Mesenchymal stem cell (in vitro differentiated cells and primary cell): ENCODE results near the gene TBL2.

Experiments
- DNase-seq: peaks from one replicate; pipeline ENCODE4 v3.0.0-alpha.2; 2013
- H2AFZ ChIP-seq: one replicate; pipeline ENCODE4 v1.6.1; 2013; ENCODE audit warnings: low read depth, mild to moderate bottlenecking, control low read depth, inconsistent platforms, low read length, moderate library complexity
- H2AK5ac ChIP-seq: 2 replicates; pipeline ENCODE4 v1.6.1; 2013; ENCODE audit warnings: low read length, moderate library complexity, mild to moderate bottlenecking, inconsistent platforms; ENCODE audit not compliant: severe bottlenecking
- H2BK120ac ChIP-seq: one replicate; pipeline ENCODE4 v1.6.1; 2013; ENCODE audit warnings: low read depth, mild to moderate bottlenecking, inconsistent platforms, low read length, moderate library complexity
- H2BK12ac ChIP-seq, 2 experiments: one replicate each; pipeline ENCODE4 v1.6.1; 2013; ENCODE audit warnings: inconsistent platforms in 2 of 2, low read length in 2 of 2, mild to moderate bottlenecking in 2 of 2, moderate library complexity in 2 of 2, control low read depth in 1 of 2
- H2BK15ac ChIP-seq: one replicate; pipeline ENCODE4 v1.6.1; 2013; ENCODE audit warnings: mild to moderate bottlenecking, low read depth, inconsistent platforms; ENCODE audit not compliant: poor library complexity, severe bottlenecking
- H2BK5ac ChIP-seq: 2 replicates; pipeline ENCODE4 v1.6.1; 2013; ENCODE audit warnings: low read depth, mild to moderate bottlenecking, low read length, control low read depth, inconsistent platforms; ENCODE audit not compliant: poor library complexity, severe bottlenecking
- H3K14ac ChIP-seq, 2 experiments: one replicate each; pipeline ENCODE4 v1.6.1; 2013; ENCODE audit warnings: inconsistent platforms in 2 of 2, low read length in 2 of 2, control low read depth in 1 of 2, mild to moderate bottlenecking in 1 of 2, moderate library complexity in 1 of 2
- H3K18ac ChIP-seq, 2 experiments: one replicate each; pipeline ENCODE4 v1.6.1; 2013; ENCODE audit warnings: inconsistent platforms in 2 of 2, low read length in 2 of 2, control low read depth in 1 of 2, low read depth in 1 of 2, mild to moderate bottlenecking in 1 of 2
- H3K23ac ChIP-seq, 2 experiments: one replicate each; pipeline ENCODE4 v1.6.1; 2013; ENCODE audit warnings: inconsistent platforms in 2 of 2, low read length in 2 of 2, mild to moderate bottlenecking in 2 of 2, moderate library complexity in 2 of 2, control low read depth in 1 of 2
- H3K27ac ChIP-seq: 2 replicates; pipeline ENCODE4 v1.5.1; 2013; ENCODE audit warnings: mild to moderate bottlenecking, moderate library complexity, low read length, control low read depth, inconsistent platforms; ENCODE audit not compliant: poor library complexity, severe bottlenecking
- H3K27me3 ChIP-seq, 2 experiments: 2 replicates each; pipeline versions ENCODE4 v1.6.1 to v1.7.0; 2013; ENCODE audit warnings: low read length in 2 of 2, mild to moderate bottlenecking in 2 of 2, moderate library complexity in 2 of 2, control low read depth in 1 of 2, inconsistent platforms in 1 of 2; ENCODE audit not compliant: control insufficient read depth in 1 of 2, insufficient read depth in 1 of 2
- H3K36me3 ChIP-seq, 2 experiments: 2 replicates each; pipeline versions ENCODE4 v1.6.1 to v1.7.0; 2013; ENCODE audit warnings: low read length in 2 of 2, control low read depth in 1 of 2, inconsistent platforms in 1 of 2, low read depth in 1 of 2, mild to moderate bottlenecking in 1 of 2; ENCODE audit not compliant: insufficient read depth in 2 of 2, control insufficient read depth in 1 of 2
- H3K4ac ChIP-seq, 2 experiments: one replicate each; pipeline ENCODE4 v1.6.1; 2013; ENCODE audit warnings: inconsistent platforms in 2 of 2, low read length in 2 of 2, mild to moderate bottlenecking in 2 of 2, moderate library complexity in 2 of 2, control low read depth in 1 of 2, low read depth in 1 of 2
- H3K4me1 ChIP-seq: 2 replicates; pipeline ENCODE4 v1.6.1; 2013; ENCODE audit warnings: low read depth, low read length, control low read depth; ENCODE audit not compliant: control insufficient read depth, insufficient read depth
- H3K4me2 ChIP-seq: 2 replicates; pipeline ENCODE4 v1.6.1; 2013; ENCODE audit warnings: low read length, mild to moderate bottlenecking, inconsistent platforms; ENCODE audit not compliant: poor library complexity, severe bottlenecking
- H3K4me3 ChIP-seq, 2 experiments: 2 replicates each; pipeline versions ENCODE4 v1.5.1 to v1.7.0; 2013; ENCODE audit warnings: low read length in 2 of 2, mild to moderate bottlenecking in 2 of 2, control low read depth in 1 of 2, low read depth in 1 of 2; ENCODE audit not compliant: insufficient read depth in 1 of 2
- H3K79me1 ChIP-seq: replicated peaks from 2 replicates; pipeline ENCODE4 v1.6.1; 2013; ENCODE audit warnings: mild to moderate bottlenecking, control low read depth, low read length, inconsistent platforms; ENCODE audit not compliant: poor library complexity, severe bottlenecking
- H3K9ac ChIP-seq: 2 replicates; pipeline ENCODE4 v1.7.0; 2013; ENCODE audit warnings: mild to moderate bottlenecking, low read length, moderate library complexity
- H3K9me3 ChIP-seq: 2 replicates; pipeline ENCODE4 v1.7.0; 2013; ENCODE audit warnings: mild to moderate bottlenecking, low read length; ENCODE audit not compliant: control insufficient read depth
- H4K8ac ChIP-seq: one replicate; pipeline ENCODE4 v1.6.1; 2013; ENCODE audit warnings: inconsistent platforms, mild to moderate bottlenecking, low read length, moderate library complexity
- H4K91ac ChIP-seq: one replicate; pipeline ENCODE4 v1.6.1; 2013; ENCODE audit warnings: mild to moderate bottlenecking, low read length, inconsistent platforms
- WGBS: methylation state at CpG from one replicate; pipeline ENCODE4 v1.1.7; 2013; ENCODE audit warnings: mixed read lengths; 5-methylcytosine and 5-hydroxymethylcytosine counted together

TBL2 gene

GRCh38 chr7:73605601-73606220 lies 27.3 kb upstream of the TBL2 start:
- WGBS = 76% methylated on average over 23 of the region's 23 CpGs

GRCh38 chr7:73602721-73603651 lies 24.6 kb upstream of the TBL2 start:
- Histone ChIP-seq H3K27me3 (peaks cover 11 to 28% of the 10 kb centered on the region in 2 experiments), H2BK5ac (no peak overlapping the region), H3K9ac (no peak overlapping the region), H3K79me1 (no peaks in the 10 kb centered on the region), H2BK120ac (no peak overlapping the region), H2AK5ac (no peak overlapping the region), H2AFZ (no peak overlapping the region), H3K4me3 (no peak overlapping the region), H3K23ac (no peak overlapping the region), H4K8ac (no peak overlapping the region), H3K4ac (no peak overlapping the region), H4K91ac (no peak overlapping the region), H3K18ac (no peak overlapping the region), H3K4me1 (peaks cover 17% of the 10 kb centered on the region), H2BK15ac (no peak overlapping the region), H3K27ac (no peak overlapping the region), H3K36me3 (no peaks in the 10 kb centered on the region), H2BK12ac (no peak overlapping the region), H3K4me2 (no peak overlapping the region), H3K9me3 (no peaks in the 10 kb centered on the region), H3K14ac (no peak overlapping the region)
- no peak for DNase-seq
- 76% methylated on average over 22 of the region's 22 CpGs for WGBS

More at GRCh38 chr7:73605601-73606220, 27.3 kb upstream of the TBL2 start:
- Histone ChIP-seq H3K18ac (no peak overlapping the region), H3K9me3 (no peaks in the 10 kb centered on the region), H2AK5ac (no peak overlapping the region), H3K36me3 (no peaks in the 10 kb centered on the region), H2BK12ac (no peak overlapping the region), H3K14ac (no peak overlapping the region), H2BK15ac (no peak overlapping the region), H3K79me1 (no peaks in the 10 kb centered on the region), H3K4me3 (no peak overlapping the region), H2AFZ (no peak overlapping the region), H3K4ac (no peak overlapping the region), H2BK5ac (no peak overlapping the region), H2BK120ac (no peak overlapping the region), H3K9ac (no peak overlapping the region), H3K4me1 (peaks cover 20% of the 10 kb centered on the region), H3K4me2 (no peak overlapping the region), H3K27ac (no peak overlapping the region), H3K23ac (no peak overlapping the region), H4K8ac (no peak overlapping the region), H4K91ac (no peak overlapping the region), H3K27me3 (peaks cover 0 to 19% of the 10 kb centered on the region in 2 experiments)
- no peak for DNase-seq

GRCh38 chr7:73599916-73600315 lies 21.5 kb upstream of the TBL2 start:
- WGBS = 80% methylated on average over 7 of the region's 7 CpGs
- Histone ChIP-seq H4K91ac (no peak overlapping the region), H3K4ac (no peak overlapping the region), H3K27ac (no peak overlapping the region), H3K79me1 (no peaks in the 10 kb centered on the region), H2BK5ac (no peak overlapping the region), H3K9me3 (no peaks in the 10 kb centered on the region), H3K9ac (no peak overlapping the region), H3K4me2 (no peak overlapping the region), H2BK12ac (no peak overlapping the region), H2AFZ (no peak overlapping the region), H3K27me3 (peaks cover 29 to 36% of the 10 kb centered on the region in 2 experiments), H3K4me3 (no peak overlapping the region), H3K4me1 (peaks cover 10% of the 10 kb centered on the region), H3K18ac (no peak overlapping the region), H3K36me3 (no peaks in the 10 kb centered on the region), H2AK5ac (no peak overlapping the region), H2BK120ac (no peak overlapping the region), H3K23ac (no peak overlapping the region), H2BK15ac (no peak overlapping the region), H3K14ac (no peak overlapping the region), H4K8ac (no peak overlapping the region)
- no peak for DNase-seq

- Histone ChIP-seq H3K9me3 (no peaks in the 10 kb centered on the region), H2BK15ac (no peak overlapping the region), H2AFZ (no peak overlapping the region), H3K4me2 (no peak overlapping the region), H2BK5ac (no peak overlapping the region), H3K79me1 (no peaks in the 10 kb centered on the region), H3K27ac (no peak overlapping the region), H4K91ac (no peak overlapping the region), H2BK12ac (no peak overlapping the region), H3K18ac (no peak overlapping the region), H2AK5ac (no peak overlapping the region), H3K9ac (no peak overlapping the region), H3K14ac (no peak overlapping the region), H3K23ac (no peak overlapping the region), H3K4me3 (no peak overlapping the region), H3K4me1 (peaks cover 10% of the 10 kb centered on the region), H2BK120ac (no peak overlapping the region), H3K36me3 (no peaks in the 10 kb centered on the region), H3K4ac (no peak overlapping the region), H4K8ac (no peak overlapping the region), H3K27me3 (peaks cover 29 to 36% of the 10 kb centered on the region in 2 experiments)
- WGBS = 79% methylated on average over 12 of the region's 13 CpGs
- DNase-seq = no peak
Observed at GRCh38 chr7:73599151-73599882, 20.9 kb upstream of the TBL2 start.
